GM21360 (cell line): Measurements from ENCODE around the gene ZYG11B.
"Not testable (repeated sequence)": the region's sequence is repeated elsewhere in the genome, so short reads cannot be mapped to it uniquely, and the experiment has no call there.

Experiments used
- ATAC-seq: cut with Tn5 transposase; IDR thresholded peaks from one replicate; pipeline ENCODE4 v1.9.1; 2021; ENCODE audit warnings: mild to moderate bottlenecking, moderate library complexity; ENCODE audit not compliant: unreplicated experiment

Gene ZYG11B

DNA sequence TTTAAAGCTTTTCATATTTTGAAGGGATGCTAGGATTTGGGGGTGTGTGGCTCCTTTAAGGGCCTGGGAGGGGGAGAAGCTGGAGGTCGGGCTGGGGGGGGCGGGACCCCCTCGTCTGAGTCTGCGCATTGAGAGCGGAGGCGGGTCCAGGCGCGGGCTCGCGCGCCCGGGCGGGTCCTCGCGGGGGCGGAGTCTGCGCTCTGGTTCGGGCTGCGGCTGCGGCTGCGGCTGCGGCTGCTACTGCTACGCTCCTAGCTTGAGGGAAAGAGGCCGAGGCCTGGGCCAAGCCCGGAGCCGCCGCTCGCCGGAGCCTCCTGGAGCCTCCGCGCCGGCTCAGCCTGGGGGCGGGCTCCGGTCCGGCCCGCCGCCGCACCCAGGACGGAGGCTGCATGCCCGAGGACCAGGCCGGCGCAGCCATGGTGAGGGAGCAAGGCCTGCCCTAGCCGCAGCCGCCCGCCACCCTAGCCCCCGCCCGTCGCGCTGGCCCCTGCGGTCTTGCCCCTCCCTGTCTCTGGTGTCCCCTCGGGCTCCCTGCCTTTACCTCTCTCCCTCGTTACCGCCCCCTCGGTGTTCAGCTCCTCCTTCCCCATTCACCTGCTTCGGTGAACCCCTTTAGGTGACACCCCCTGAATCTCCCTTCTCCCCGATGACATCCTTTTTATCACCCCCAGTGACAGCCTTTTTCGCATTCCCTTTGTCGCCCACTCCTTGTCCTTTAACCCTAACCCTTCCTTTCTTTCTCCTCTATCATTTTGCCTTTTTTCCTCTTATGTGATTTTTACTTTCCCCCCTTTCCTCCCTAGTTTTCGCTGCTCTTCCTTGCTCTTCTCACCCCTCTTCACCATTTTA is at the start of gene ZYG11B:
TSS of gene ZYG11B (plus strand) at position 189 of the 849 bp plus-strand sequence. CDS start at position 390, 201 bp downstream.
- ATAC-seq: peak; percentile 93

- ATAC-seq: no peak
Observed at GRCh38 chr1:52677076-52677806, 49.0 kb upstream of the ZYG11B start.

GRCh38 chr1:52679048-52679447 is 47.2 kb upstream of the ZYG11B start:
- no peak for ATAC-seq

DNA sequence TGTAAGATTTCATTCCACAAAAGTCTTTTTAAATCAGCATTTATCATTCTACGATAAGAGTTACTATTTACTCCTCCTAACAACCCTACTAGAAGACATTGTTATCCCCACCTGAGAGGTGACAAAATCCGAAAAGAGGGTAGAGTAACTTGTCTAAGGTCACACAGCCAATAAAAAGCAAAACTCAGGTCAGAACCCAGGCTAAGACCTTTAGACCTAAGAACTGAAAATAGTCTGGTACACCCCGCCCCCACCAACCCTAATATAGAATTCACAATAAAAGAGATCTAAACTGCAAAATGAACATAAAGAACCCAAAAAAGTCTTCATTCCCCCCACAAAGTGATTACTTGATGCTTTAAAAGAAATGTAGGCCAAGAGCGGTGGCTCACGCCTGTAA is 46.8 kb upstream of the ZYG11B start:
- no peak for ATAC-seq

DNA sequence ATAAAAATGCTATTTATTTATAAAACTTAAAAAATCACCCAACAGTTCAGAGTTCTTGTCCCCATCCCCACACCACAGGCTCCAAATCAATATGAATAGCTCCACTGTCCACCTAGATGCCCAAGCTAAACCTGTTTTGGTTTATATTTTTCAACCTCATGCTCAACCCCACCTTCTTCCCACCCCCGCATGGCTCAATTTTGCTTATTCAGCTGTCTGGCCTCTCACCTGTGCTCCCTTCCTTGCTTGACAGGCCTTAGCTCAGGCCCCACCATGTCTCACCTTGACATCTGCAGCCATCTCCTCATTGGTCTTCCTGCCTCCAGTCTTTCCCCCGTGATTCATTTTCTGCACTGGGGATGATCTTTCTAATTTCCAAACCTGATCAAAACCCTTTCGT is 45.9 kb upstream of the ZYG11B start:
- no peak for ATAC-seq

DNA sequence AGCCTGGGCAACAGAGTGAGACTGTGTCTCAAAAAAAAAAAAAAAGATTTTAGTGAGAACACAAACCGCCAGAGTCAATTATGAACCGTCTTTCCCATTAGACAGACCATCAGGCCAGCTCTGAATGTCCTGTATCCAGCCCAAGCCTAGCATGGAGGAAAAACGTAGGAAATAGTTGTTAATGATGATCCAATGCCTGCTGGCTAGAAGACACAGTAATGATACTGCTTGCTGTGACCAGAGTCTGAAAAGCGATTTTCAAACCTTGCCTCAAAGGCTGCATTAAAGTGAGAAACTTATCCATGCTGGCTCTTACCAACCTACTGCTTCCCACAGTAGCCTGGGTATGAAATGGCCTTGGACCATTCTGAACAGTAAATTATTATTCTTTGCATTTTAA is 45.1 kb upstream of the ZYG11B start:
- ATAC-seq: no peak

DNA sequence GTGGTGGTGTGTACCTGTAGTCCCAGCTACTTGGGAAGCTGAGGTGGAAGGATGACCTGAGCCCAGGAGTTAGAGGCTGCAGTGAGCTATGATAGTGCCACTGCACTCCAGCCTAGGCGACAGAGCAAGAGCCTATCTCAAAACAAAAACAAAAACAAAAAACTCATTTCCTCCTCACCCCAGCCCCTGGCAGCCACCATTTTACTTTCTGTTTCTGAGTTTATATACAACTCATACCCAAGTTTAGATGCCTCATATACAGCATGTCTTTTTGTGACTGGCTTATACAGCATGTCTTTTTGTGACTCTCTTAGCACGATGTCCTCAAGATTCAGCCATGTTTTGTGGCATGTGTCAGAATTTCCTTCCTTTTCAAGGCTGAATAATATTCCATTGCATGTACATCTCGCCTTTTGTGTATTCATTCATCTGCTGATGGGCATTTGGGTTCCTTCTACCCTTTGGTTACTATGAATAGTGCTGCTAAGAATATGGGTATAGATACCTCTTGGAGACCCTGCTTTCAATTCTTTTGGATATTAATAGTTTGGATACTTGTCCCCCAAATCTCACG is 42.8 kb upstream of the ZYG11B start:
- no peak for ATAC-seq

- no peak for ATAC-seq
Observed at GRCh38 chr1:52684545-52684944, 41.7 kb upstream of the ZYG11B start.

GRCh38 chr1:52686261-52686751 is 39.9 kb upstream of the ZYG11B start:
- not testable (repeated sequence) for ATAC-seq

GRCh38 chr1:52686830-52687229 is 39.4 kb upstream of the ZYG11B start:
- no peak for ATAC-seq

- ATAC-seq: no peak
Observed at GRCh38 chr1:52691821-52692220, 34.4 kb upstream of the ZYG11B start.

DNA sequence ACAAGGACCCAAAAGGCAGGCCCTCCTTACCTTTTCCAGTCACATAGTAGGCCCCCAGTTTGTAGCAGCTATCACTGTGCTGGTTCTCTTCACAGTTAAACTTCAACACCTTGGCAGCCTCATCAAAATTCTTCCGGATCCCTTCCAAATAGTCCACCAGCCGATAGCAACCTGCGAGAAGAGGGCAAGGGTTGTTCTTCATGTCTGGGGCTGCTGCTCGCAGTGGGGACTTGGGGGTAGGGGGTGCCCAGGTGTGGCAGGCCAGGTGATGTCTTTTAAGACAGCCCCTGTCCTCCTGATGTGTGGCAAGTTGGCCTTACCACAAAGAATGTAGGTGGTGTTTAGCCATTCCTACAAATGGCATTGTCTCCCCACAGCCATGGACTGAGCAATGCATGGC is 33.6 kb upstream of the ZYG11B start:
- ATAC-seq: no peak

GRCh38 chr1:52693351-52693750 is 32.9 kb upstream of the ZYG11B start:
- not testable (repeated sequence) for ATAC-seq

- ATAC-seq: no peak
Observed at GRCh38 chr1:52693843-52694242, 32.4 kb upstream of the ZYG11B start.

GRCh38 chr1:52695627-52696026 is 30.6 kb upstream of the ZYG11B start:
- no peak for ATAC-seq

- peak; percentile 40 for ATAC-seq
Observed at GRCh38 chr1:52697795-52698674, 28.2 kb upstream of the ZYG11B start, which contains the start of gene COA7. Gene COA7 (minus strand): TSS chr1:52698347. CDS start chr1:52698326, 21 bp downstream.

- ATAC-seq: peak; percentile 86
Observed at GRCh38 chr1:52702886-52703787, 23.1 kb upstream of the ZYG11B start.

DNA sequence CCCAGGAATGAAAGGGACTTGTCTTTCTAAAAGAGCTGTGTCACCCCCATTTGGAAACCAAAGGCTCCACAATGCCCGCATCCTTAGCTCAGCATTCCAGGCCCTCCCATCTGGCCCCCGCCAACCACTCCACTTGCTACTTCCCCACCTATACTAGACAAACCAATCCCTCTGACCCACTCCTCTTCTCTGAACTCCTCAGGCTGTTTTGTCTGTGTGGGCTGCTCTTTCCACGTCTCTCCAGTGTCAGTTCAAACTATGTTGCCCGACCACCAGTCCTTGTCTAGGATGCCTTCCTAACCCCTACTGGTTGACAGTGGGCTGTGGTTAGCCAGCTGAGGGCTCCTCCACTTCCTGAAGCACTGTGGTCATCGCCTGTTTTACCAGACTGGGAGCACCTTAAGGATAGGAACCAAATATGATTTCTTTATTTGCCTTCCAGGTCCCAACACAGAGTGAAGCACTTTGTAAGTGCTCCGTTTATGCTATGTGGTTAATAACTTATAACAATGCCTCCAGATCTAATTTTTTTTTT is 20.1 kb upstream of the ZYG11B start:
- ATAC-seq: no peak
